Naive thymus-derived CD4-positive, alpha-beta T cell (primary cell): ENCODE results near the gene TBXAS1. TPM values are rescaled to one million over a fixed set of nuclear protein-coding genes. Genes with fewer than 3 reads are reported as not detected.

Experiments
- ATAC-seq: fragments of 150-1000 bp; cut with Tn5 transposase; 2 replicates; pipeline ENCODE4 v1.10.0; 2021; ENCODE audit warnings: mild to moderate bottlenecking, moderate library complexity
- CTCF ChIA-PET: fragments of 350-600 bp; sonication (Branson Sonifier 250); formaldehyde crosslinking; loops from one replicate; lab custom pipeline; 2021; ENCODE audit warnings: antibody characterized with exemption; lab: Charles Lee
- POLR2A ChIA-PET: fragments of 350-600 bp; sonication (Branson Sonifier 250); formaldehyde crosslinking; loops from one replicate; lab custom pipeline; 2021; ENCODE audit warnings: antibody characterized with exemption, inconsistent platforms; lab: Charles Lee
- DNase-seq, 9 donors: peaks; one replicate each; pipeline versions ENCODE4 v3.0.0 to v3.0.0-alpha.2; 2020 to 2022; ENCODE audit warnings: mixed read lengths in 1 of 9
- H3K27ac ChIP-seq: one replicate; pipeline ENCODE4 v1.7.0; 2013; ENCODE audit warnings: mild to moderate bottlenecking, low read depth, low read length, moderate library complexity
- H3K27me3 ChIP-seq, 2 donors: one replicate each; pipeline ENCODE4 v1.7.0; 2013; ENCODE audit warnings: low read length in 2 of 2, mild to moderate bottlenecking in 2 of 2, moderate library complexity in 2 of 2; ENCODE audit not compliant: control insufficient read depth in 2 of 2, insufficient read depth in 2 of 2
- H3K36me3 ChIP-seq, 3 experiments: 1 replicate in 2 of 3; 2 replicates in 1 of 3; pipeline ENCODE4 v1.7.0; 2013; ENCODE audit warnings: low read length in 3 of 3, mild to moderate bottlenecking in 3 of 3, moderate library complexity in 1 of 3; ENCODE audit not compliant: insufficient read depth in 3 of 3, control insufficient read depth in 2 of 3
- H3K4me1 ChIP-seq, 2 donors: one replicate each; pipeline ENCODE4 v1.7.0; 2013; ENCODE audit warnings: low read length in 2 of 2, mild to moderate bottlenecking in 2 of 2, moderate library complexity in 1 of 2; ENCODE audit not compliant: control insufficient read depth in 2 of 2, insufficient read depth in 2 of 2
- H3K4me3 ChIP-seq: 2 replicates; pipeline ENCODE4 v1.7.0; 2013; ENCODE audit warnings: mild to moderate bottlenecking, low read length
- H3K9me3 ChIP-seq, 3 experiments: 1 replicate in 2 of 3; 2 replicates in 1 of 3; pipeline ENCODE4 v1.7.0; 2013; ENCODE audit warnings: low read length in 3 of 3; ENCODE audit not compliant: control insufficient read depth in 2 of 3
- H3K27ac Mint-ChIP-seq, 9 donors: one replicate each; pipeline ENCODE4 v1.8.0; 2020 to 2022; ENCODE audit warnings: mixed read lengths in 9 of 9, mild to moderate bottlenecking in 8 of 9, moderate library complexity in 5 of 9, inconsistent platforms in 2 of 9
- H3K27me3 Mint-ChIP-seq, 5 donors: one replicate each; pipeline ENCODE4 v1.8.0; 2021 to 2022; ENCODE audit warnings: mixed read lengths in 5 of 5, mild to moderate bottlenecking in 1 of 5
- H3K36me3 Mint-ChIP-seq, 5 donors: one replicate each; pipeline ENCODE4 v1.8.0; 2020 to 2022; ENCODE audit warnings: mixed read lengths in 5 of 5, mild to moderate bottlenecking in 3 of 5, inconsistent platforms in 1 of 5
- H3K4me1 Mint-ChIP-seq, 7 donors: one replicate each; pipeline ENCODE4 v1.8.0; 2020 to 2022; ENCODE audit warnings: mixed read lengths in 7 of 7, mild to moderate bottlenecking in 3 of 7, inconsistent platforms in 1 of 7
- H3K4me3 Mint-ChIP-seq, 10 donors: one replicate each; pipeline ENCODE4 v1.8.0; 2020 to 2022; ENCODE audit warnings: mild to moderate bottlenecking in 10 of 10, mixed read lengths in 10 of 10, moderate library complexity in 6 of 10, inconsistent platforms in 2 of 10
- H3K9me3 Mint-ChIP-seq, 11 donors: one replicate each; pipeline ENCODE4 v1.8.0; 2020 to 2022; ENCODE audit warnings: mixed read lengths in 11 of 11, mild to moderate bottlenecking in 4 of 11, inconsistent platforms in 1 of 11, moderate library complexity in 1 of 11
- intact Hi-C, 2 donors: fragments of 100-400 bp; cut with micrococcal nuclease; formaldehyde crosslinking; loops; one replicate each; pipeline ENCODE4 v1.15.1; 2023
- polyA plus RNA-seq, 2 donors: library from polyadenylated mRNA; unstranded; fragments of 300-500 nt; fragmentation: Illumina TruSeq; gene quantifications; one replicate each; pipeline ENCODE4 v1.2.3, GENCODE V29; 2021
- total RNA-seq, 6 experiments: library from RNA in 5 of 6; stranded (reverse) in 5 of 6; gene quantifications; 1 replicate in 5 of 6; 2 replicates in 1 of 6; pipeline ENCODE4 v1.2.3 and lab custom pipeline; 2021 to 2026

TBXAS1 gene
- total and polyA plus RNA-seq, 7 experiments from 2014 or later: 1.9 to 70.9 (median 3.2) TPM

- ChIA-PET POLR2A (no interaction called here), CTCF (no interaction called here)
- Mint-ChIP-seq H3K4me3 (no peak overlapping the region), H3K27ac (peak overlapping the region in 2 of 9 donors; percentile 70 to 80), H3K36me3 (peaks cover 10 to 58% (median 32%) of the 10 kb centered on the region in 5 donors), H3K4me1 (peaks cover 0 to 14% (median 0%) of the 10 kb centered on the region in 7 donors), H3K9me3 (no peaks in the 10 kb centered on the region), H3K27me3 (no peaks in the 10 kb centered on the region)
- Histone ChIP-seq H3K4me3 (no peak overlapping the region), H3K36me3 (peaks cover 8 to 57% (median 8%) of the 10 kb centered on the region in 3 experiments), H3K27ac (no peak overlapping the region), H3K4me1 (no peaks in the 10 kb centered on the region), H3K9me3 (no peaks in the 10 kb centered on the region), H3K27me3 (no peaks in the 10 kb centered on the region)
- intact Hi-C loops: no loop called here
- no peak for DNase-seq
- ATAC-seq: no peak
Observed at GRCh38 chr7:140024585-140024984, 195.5 kb downstream of the TBXAS1 start.

GRCh38 chr7:140025241-140025640 is 196.2 kb downstream of the TBXAS1 start:
- Histone ChIP-seq H3K27ac (no peak overlapping the region), H3K36me3 (peaks cover 8 to 57% (median 8%) of the 10 kb centered on the region in 3 experiments), H3K4me3 (no peak overlapping the region), H3K4me1 (no peaks in the 10 kb centered on the region), H3K9me3 (no peaks in the 10 kb centered on the region), H3K27me3 (no peaks in the 10 kb centered on the region)
- peaks cover 0 to 18% (median 0%) of the 10 kb centered on the region in 7 donors for H3K4me1 Mint-ChIP-seq
- POLR2A ChIA-PET: no interaction called here
- DNase-seq (no peak), ATAC-seq (no peak)
- no peak overlapping the region for H3K27ac Mint-ChIP-seq
- peaks cover 10 to 62% (median 35%) of the 10 kb centered on the region in 5 donors for H3K36me3 Mint-ChIP-seq
- CTCF ChIA-PET: no interaction called here
- no peaks in the 10 kb centered on the region for H3K27me3 Mint-ChIP-seq
- no peak overlapping the region for H3K4me3 Mint-ChIP-seq
- no peaks in the 10 kb centered on the region for H3K9me3 Mint-ChIP-seq
- intact Hi-C loops: no loop called here

- peaks cover 0 to 18% (median 0%) of the 10 kb centered on the region in 7 donors for H3K4me1 Mint-ChIP-seq
- POLR2A ChIA-PET: no interaction called here
- DNase-seq (no peak), ATAC-seq (no peak)
- Histone ChIP-seq H3K9me3 (no peaks in the 10 kb centered on the region), H3K36me3 (peaks cover 8 to 57% (median 8%) of the 10 kb centered on the region in 3 experiments), H3K27ac (no peak overlapping the region), H3K4me1 (no peaks in the 10 kb centered on the region), H3K4me3 (no peak overlapping the region), H3K27me3 (no peaks in the 10 kb centered on the region)
- intact Hi-C loops: no loop called here
- H3K27me3 Mint-ChIP-seq: no peaks in the 10 kb centered on the region
- no peak overlapping the region for H3K27ac Mint-ChIP-seq
- CTCF ChIA-PET: no interaction called here
- peaks cover 10 to 62% (median 35%) of the 10 kb centered on the region in 5 donors for H3K36me3 Mint-ChIP-seq
- no peak overlapping the region for H3K4me3 Mint-ChIP-seq
- H3K9me3 Mint-ChIP-seq: no peaks in the 10 kb centered on the region
Observed at GRCh38 chr7:140025814-140026433, 196.9 kb downstream of the TBXAS1 start.

GRCh38 chr7:140026935-140027334 is 197.9 kb downstream of the TBXAS1 start:
- H3K9me3 Mint-ChIP-seq: no peaks in the 10 kb centered on the region
- no peak for ATAC-seq
- ChIA-PET POLR2A (no interaction called here), CTCF (no interaction called here)
- Histone ChIP-seq H3K9me3 (no peaks in the 10 kb centered on the region), H3K27ac (no peak overlapping the region), H3K36me3 (peaks cover 8 to 57% (median 8%) of the 10 kb centered on the region in 3 experiments), H3K27me3 (no peaks in the 10 kb centered on the region), H3K4me1 (no peaks in the 10 kb centered on the region), H3K4me3 (no peak overlapping the region)
- H3K27me3 Mint-ChIP-seq: no peaks in the 10 kb centered on the region
- peaks cover 0 to 20% (median 4%) of the 10 kb centered on the region in 7 donors for H3K4me1 Mint-ChIP-seq
- H3K4me3 Mint-ChIP-seq: no peak overlapping the region
- no peak for DNase-seq
- H3K27ac Mint-ChIP-seq: peak overlapping the region in 1 of 9 donors; percentile 54
- peaks cover 12 to 63% (median 35%) of the 10 kb centered on the region in 5 donors for H3K36me3 Mint-ChIP-seq
- intact Hi-C loops: no loop called here

- Mint-ChIP-seq H3K9me3 (no peaks in the 10 kb centered on the region), H3K27me3 (no peaks in the 10 kb centered on the region), H3K27ac (peak overlapping the region in 1 of 9 donors; percentile 32), H3K36me3 (peaks cover 14 to 60% (median 35%) of the 10 kb centered on the region in 5 donors), H3K4me1 (peaks cover 4 to 25% (median 7%) of the 10 kb centered on the region in 7 donors), H3K4me3 (no peak overlapping the region)
- POLR2A ChIA-PET: no interaction called here
- intact Hi-C loops: no loop called here
- no peak overlapping the region for H3K4me3 ChIP-seq
- CTCF ChIA-PET: no interaction called here
- H3K27me3 ChIP-seq: no peaks in the 10 kb centered on the region
- H3K9me3 ChIP-seq: no peaks in the 10 kb centered on the region
- peaks cover 8 to 55% (median 8%) of the 10 kb centered on the region in 3 experiments for H3K36me3 ChIP-seq
- no peaks in the 10 kb centered on the region for H3K4me1 ChIP-seq
- no peak for ATAC-seq
- DNase-seq: no peak
- no peak overlapping the region for H3K27ac ChIP-seq
Observed at GRCh38 chr7:140027858-140028257, 198.8 kb downstream of the TBXAS1 start.

- Histone ChIP-seq H3K27ac (no peak overlapping the region), H3K27me3 (no peaks in the 10 kb centered on the region), H3K36me3 (peaks cover 4 to 55% (median 10%) of the 10 kb centered on the region in 3 experiments), H3K9me3 (no peaks in the 10 kb centered on the region), H3K4me1 (no peaks in the 10 kb centered on the region), H3K4me3 (no peak overlapping the region)
- CTCF ChIA-PET: no interaction called here
- no peaks in the 10 kb centered on the region for H3K9me3 Mint-ChIP-seq
- intact Hi-C loops: no loop called here
- DNase-seq (no peak), ATAC-seq (no peak)
- H3K36me3 Mint-ChIP-seq: peaks cover 14 to 57% (median 30%) of the 10 kb centered on the region in 5 donors
- POLR2A ChIA-PET: no interaction called here
- H3K27me3 Mint-ChIP-seq: no peaks in the 10 kb centered on the region
- peak overlapping the region in 3 of 9 donors; percentile 60 to 74 (median 69) for H3K27ac Mint-ChIP-seq
- H3K4me1 Mint-ChIP-seq: peaks cover 4 to 27% (median 7%) of the 10 kb centered on the region in 7 donors
- no peak overlapping the region for H3K4me3 Mint-ChIP-seq
Observed at GRCh38 chr7:140028311-140028710, 199.2 kb downstream of the TBXAS1 start.

- H3K27ac ChIP-seq: no peak overlapping the region
- H3K36me3 ChIP-seq: peaks cover 0 to 55% (median 12%) of the 10 kb centered on the region in 3 experiments
- H3K9me3 Mint-ChIP-seq: no peaks in the 10 kb centered on the region
- peaks cover 4 to 34% (median 10%) of the 10 kb centered on the region in 7 donors for H3K4me1 Mint-ChIP-seq
- peaks cover 20 to 57% (median 31%) of the 10 kb centered on the region in 5 donors for H3K36me3 Mint-ChIP-seq
- ATAC-seq (no peak), DNase-seq (no peak)
- no peaks in the 10 kb centered on the region for H3K4me1 ChIP-seq
- H3K9me3 ChIP-seq: no peaks in the 10 kb centered on the region
- H3K27me3 Mint-ChIP-seq: no peaks in the 10 kb centered on the region
- intact Hi-C loops: no loop called here
- peak overlapping the region in 2 of 9 donors; percentile 21 to 51 for H3K27ac Mint-ChIP-seq
- ChIA-PET POLR2A (no interaction called here), CTCF (interaction anchor here (0.6 kb wide), 1 partner anchor 26 kb away, joined by 4 read pairs; no protein-coding TSS in a partner anchor)
- H3K27me3 ChIP-seq: no peaks in the 10 kb centered on the region
- H3K4me3 ChIP-seq: no peak overlapping the region
- H3K4me3 Mint-ChIP-seq: no peak overlapping the region
Observed at GRCh38 chr7:140029072-140029471, 200.0 kb downstream of the TBXAS1 start.
